ENCODE measurements around the gene TECPR1.

Gene TECPR1

GRCh38 chr7:98280791-98281756 is 29.0 kb upstream of the TECPR1 start, which contains the start of gene BRI3:
Gene BRI3 (plus strand): TSS chr7:98281686. CDS start chr7:98281796, 110 bp downstream.
- H3K4me3 ChIP-seq (ENCODE audit: low read depth, low read length), result peak within 1 kb of the TSS; percentile 93
- in situ Hi-C loops (cut with HindIII; ENCODE audit: low sequenced_read_pairs), result no loop called here
- DNase-seq (ENCODE audit: low read depth), result peak; percentile 60
- no peak for TF ChIP-seq CTCF (IDR thresholded peaks at IDR 0.05; ENCODE audit: low read depth, low read length, missing control alignments)

DNA sequence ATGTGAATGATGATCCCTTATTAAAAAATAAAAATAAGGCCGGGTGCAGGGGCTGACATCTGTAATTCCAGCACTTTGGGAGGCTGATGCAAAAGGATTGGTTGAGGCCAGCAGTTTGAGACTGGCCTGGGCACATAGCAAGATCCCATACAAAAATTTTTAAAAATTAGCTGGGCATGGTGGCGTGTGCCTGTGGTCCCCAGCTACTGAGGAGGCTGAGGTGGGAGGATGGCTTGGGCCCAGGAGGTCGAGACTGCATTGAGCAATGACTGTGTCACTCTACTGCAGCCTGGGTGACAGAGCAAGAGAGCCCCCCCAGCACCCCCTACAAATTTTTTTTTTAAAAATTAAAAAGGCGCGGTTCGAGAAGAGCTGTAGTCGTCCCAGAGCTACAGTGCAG is 28.3 kb upstream of the TECPR1 start:
- in situ Hi-C loops (cut with HindIII; ENCODE audit: low sequenced_read_pairs), result no loop called here
- no peak for DNase-seq (ENCODE audit: low read depth)
- no peak for TF ChIP-seq CTCF (IDR thresholded peaks at IDR 0.05; ENCODE audit: low read depth, low read length, missing control alignments)
- H3K4me3 ChIP-seq (ENCODE audit: low read depth, low read length), result no peak overlapping the region

DNA sequence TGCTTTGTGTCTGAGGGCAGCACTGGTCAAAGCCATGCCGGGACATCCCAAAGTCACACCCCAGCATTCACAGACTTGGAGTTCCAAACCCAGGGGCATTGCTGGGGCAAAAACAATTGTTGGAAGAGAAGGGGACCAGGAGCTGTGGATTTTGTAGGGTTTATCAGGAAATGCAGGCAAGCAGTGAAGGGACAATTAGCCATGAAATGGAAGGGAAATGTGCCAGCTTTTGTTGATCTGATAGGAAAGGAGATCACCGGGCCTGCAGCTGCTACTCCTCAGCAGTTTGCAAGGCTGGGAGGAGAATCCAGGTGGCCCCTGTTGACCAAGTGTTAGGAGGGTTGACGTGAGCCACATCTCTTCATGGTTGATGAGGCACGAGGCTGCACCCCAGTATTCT is 26.9 kb upstream of the TECPR1 start:
- in situ Hi-C loops (cut with HindIII; ENCODE audit: low sequenced_read_pairs), result no loop called here
- H3K4me3 ChIP-seq (ENCODE audit: low read depth, low read length), result no peak overlapping the region
- no peak for DNase-seq (ENCODE audit: low read depth)
- no peak for TF ChIP-seq CTCF (IDR thresholded peaks at IDR 0.05; ENCODE audit: low read depth, low read length, missing control alignments)

DNA sequence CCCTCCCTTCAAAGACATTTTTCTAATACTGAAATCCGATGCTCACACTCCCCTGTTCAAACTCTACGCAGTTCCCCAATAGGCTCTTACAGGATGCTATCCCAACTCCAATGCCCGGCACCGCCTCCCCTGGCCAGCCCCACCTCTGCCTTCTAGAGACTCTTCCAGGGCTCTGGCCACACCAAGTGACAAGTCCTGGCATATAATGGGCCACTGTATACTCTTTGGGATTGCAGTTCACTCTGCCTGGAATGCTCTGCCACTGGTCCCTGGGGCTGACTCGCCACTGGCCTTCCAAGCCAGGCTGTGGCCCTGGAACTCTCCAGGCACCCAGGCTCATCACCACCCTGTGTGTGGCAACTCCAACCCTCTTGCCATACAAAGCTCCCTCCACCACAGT is 26.4 kb upstream of the TECPR1 start:
- in situ Hi-C loops (cut with HindIII; ENCODE audit: low sequenced_read_pairs), result no loop called here
- H3K4me3 ChIP-seq (ENCODE audit: low read depth, low read length), result no peak overlapping the region
- no peak for DNase-seq (ENCODE audit: low read depth)
- no peak for TF ChIP-seq CTCF (IDR thresholded peaks at IDR 0.05; ENCODE audit: low read depth, low read length, missing control alignments)

- no peak overlapping the region for H3K4me3 ChIP-seq (ENCODE audit: low read depth, low read length)
- in situ Hi-C loops (cut with HindIII; ENCODE audit: low sequenced_read_pairs), result no loop called here
- no peak for DNase-seq (ENCODE audit: low read depth)
- TF ChIP-seq CTCF (IDR thresholded peaks at IDR 0.05; ENCODE audit: low read depth, low read length, missing control alignments), result no peak
Measured at GRCh38 chr7:98276241-98276761, 24.3 kb upstream of the TECPR1 start.

DNA sequence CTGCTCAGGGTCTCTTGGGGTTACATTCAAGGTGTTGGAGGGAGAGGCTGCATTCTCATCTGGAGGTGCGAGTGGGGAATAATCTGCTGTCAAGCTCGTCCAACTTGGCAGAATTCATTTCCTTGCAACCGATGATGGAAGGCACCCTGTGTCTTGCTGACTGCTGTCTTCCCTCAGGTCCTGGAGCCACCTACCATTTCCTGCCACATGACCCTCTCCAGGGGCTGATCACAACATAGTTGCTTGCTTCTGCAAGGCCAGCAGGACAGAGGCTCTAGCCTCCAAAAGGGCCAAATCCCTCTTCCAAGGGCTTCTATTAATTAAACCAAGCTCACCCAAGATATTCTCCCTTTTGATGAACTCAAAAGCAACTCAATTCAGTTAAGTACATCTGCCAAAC is 15.3 kb upstream of the TECPR1 start:
- in situ Hi-C loops (cut with HindIII; ENCODE audit: low sequenced_read_pairs), result no loop called here
- no peak for TF ChIP-seq CTCF (IDR thresholded peaks at IDR 0.05; ENCODE audit: low read depth, low read length, missing control alignments)
- DNase-seq (ENCODE audit: low read depth), result no peak
- H3K4me3 ChIP-seq (ENCODE audit: low read depth, low read length), result no peak overlapping the region
